GM23338 (cell line): Measurements from ENCODE around the gene ZDHHC11B.

Experiments
- CREB1 ChIP-seq: fragments of 250-450 bp; sonication (Bioruptor Pico); IDR thresholded peaks from 2 replicates; pipeline ENCODE4 v1.5.0; 2020; ENCODE audit warnings: low read depth, mild to moderate bottlenecking, moderate library complexity
- CTCF ChIP-seq, 2 experiments: fragments of 200-600 bp in 1 of 2; sonication (generic) in 1 of 2; conservative IDR thresholded peaks; 2 replicates each; pipeline versions ENCODE4 v1.5.1 to v1.6.1; 2016 to 2017; ENCODE audit warnings: antibody characterized with exemption in 2 of 2, low read depth in 2 of 2, mild to moderate bottlenecking in 2 of 2, moderate library complexity in 1 of 2
- EZH2 ChIP-seq: fragments of 200-600 bp; sonication (generic); IDR thresholded peaks from one replicate; pipeline ENCODE4 v1.8.0; 2017; ENCODE audit warnings: antibody characterized with exemption, mild to moderate bottlenecking, low read depth; ENCODE audit not compliant: unreplicated experiment
- EZH2phosphoT487 ChIP-seq: fragments of 200-600 bp; sonication (generic); IDR thresholded peaks from one replicate; pipeline ENCODE4 v1.8.1; 2018; ENCODE audit warnings: antibody characterized with exemption; ENCODE audit not compliant: unreplicated experiment
- NANOG ChIP-seq: IDR thresholded peaks from 2 replicates; pipeline ENCODE4 v1.6.1; 2016; ENCODE audit warnings: antibody characterized with exemption, borderline replicate concordance
- POLR2AphosphoS5 ChIP-seq: IDR thresholded peaks from 2 replicates; pipeline ENCODE4 v1.6.1; 2016; ENCODE audit warnings: antibody characterized with exemption, low read depth
- ZNF331 ChIP-seq: fragments of 250-450 bp; sonication (Bioruptor Pico); IDR thresholded peaks from 2 replicates; pipeline ENCODE4 v1.5.0; 2020; ENCODE audit warnings: low read depth, mild to moderate bottlenecking, moderate library complexity
- TF ChIP-seq, protein P1 (sequence below): IDR thresholded peaks from 2 replicates; pipeline ENCODE4 v1.6.1; 2016; ENCODE audit warnings: antibody characterized with exemption
- TF ChIP-seq, protein P2 (sequence below): IDR thresholded peaks from one replicate; pipeline ENCODE4 v1.6.1; 2018; ENCODE audit warnings: antibody characterized with exemption; ENCODE audit not compliant: unreplicated experiment

DNA sequence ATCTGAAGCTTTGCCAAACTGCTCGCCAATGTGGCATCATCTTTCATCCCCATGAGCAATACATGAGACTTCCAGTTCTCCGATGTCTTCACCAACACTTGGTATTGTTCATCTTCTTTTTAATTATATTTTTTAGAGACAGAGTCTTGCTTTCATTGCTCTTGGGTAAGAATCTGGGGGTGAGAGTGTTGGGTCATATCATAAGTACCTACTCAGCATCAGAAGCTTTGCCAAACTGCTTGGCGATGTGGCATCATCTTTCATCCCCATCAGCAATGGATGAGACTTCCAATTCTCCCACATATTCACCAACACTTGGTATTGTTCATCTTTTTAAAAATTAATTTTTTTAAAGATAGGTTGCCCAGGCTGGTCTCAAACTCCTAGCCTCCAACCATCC, 30.9 kb upstream of the ZDHHC11B start:
- no peak for TF ChIP-seq CTCF (conservative IDR thresholded peaks at IDR 0.05; ENCODE audit: low read depth in 2 of 2)
- no peak for TF ChIP-seq EZH2
- no peak for TF ChIP-seq POLR2AphosphoS5
- TF ChIP-seq EZH2phosphoT487: no peak
- TF ChIP-seq CREB1 (CRISPR knock-in tag): no peak
- TF ChIP-seq, protein P1, sequence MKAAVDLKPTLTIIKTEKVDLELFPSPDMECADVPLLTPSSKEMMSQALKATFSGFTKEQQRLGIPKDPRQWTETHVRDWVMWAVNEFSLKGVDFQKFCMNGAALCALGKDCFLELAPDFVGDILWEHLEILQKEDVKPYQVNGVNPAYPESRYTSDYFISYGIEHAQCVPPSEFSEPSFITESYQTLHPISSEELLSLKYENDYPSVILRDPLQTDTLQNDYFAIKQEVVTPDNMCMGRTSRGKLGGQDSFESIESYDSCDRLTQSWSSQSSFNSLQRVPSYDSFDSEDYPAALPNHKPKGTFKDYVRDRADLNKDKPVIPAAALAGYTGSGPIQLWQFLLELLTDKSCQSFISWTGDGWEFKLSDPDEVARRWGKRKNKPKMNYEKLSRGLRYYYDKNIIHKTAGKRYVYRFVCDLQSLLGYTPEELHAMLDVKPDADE: no peak
- TF ChIP-seq NANOG: no peak
- TF ChIP-seq, protein P2, sequence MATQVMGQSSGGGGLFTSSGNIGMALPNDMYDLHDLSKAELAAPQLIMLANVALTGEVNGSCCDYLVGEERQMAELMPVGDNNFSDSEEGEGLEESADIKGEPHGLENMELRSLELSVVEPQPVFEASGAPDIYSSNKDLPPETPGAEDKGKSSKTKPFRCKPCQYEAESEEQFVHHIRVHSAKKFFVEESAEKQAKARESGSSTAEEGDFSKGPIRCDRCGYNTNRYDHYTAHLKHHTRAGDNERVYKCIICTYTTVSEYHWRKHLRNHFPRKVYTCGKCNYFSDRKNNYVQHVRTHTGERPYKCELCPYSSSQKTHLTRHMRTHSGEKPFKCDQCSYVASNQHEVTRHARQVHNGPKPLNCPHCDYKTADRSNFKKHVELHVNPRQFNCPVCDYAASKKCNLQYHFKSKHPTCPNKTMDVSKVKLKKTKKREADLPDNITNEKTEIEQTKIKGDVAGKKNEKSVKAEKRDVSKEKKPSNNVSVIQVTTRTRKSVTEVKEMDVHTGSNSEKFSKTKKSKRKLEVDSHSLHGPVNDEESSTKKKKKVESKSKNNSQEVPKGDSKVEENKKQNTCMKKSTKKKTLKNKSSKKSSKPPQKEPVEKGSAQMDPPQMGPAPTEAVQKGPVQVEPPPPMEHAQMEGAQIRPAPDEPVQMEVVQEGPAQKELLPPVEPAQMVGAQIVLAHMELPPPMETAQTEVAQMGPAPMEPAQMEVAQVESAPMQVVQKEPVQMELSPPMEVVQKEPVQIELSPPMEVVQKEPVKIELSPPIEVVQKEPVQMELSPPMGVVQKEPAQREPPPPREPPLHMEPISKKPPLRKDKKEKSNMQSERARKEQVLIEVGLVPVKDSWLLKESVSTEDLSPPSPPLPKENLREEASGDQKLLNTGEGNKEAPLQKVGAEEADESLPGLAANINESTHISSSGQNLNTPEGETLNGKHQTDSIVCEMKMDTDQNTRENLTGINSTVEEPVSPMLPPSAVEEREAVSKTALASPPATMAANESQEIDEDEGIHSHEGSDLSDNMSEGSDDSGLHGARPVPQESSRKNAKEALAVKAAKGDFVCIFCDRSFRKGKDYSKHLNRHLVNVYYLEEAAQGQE: no peak
- TF ChIP-seq ZNF331 (CRISPR knock-in tag): no peak
